GM19467 (cell line): ENCODE data around the gene ST6GALNAC2.
"Not testable (repeated sequence)": the region's sequence is repeated elsewhere in the genome, so short reads cannot be mapped to it uniquely, and the experiment has no call there.

Experiments used
- ATAC-seq: cut with Tn5 transposase; IDR thresholded peaks from one replicate; pipeline ENCODE4 v1.9.1; 2021; ENCODE audit warnings: mild to moderate bottlenecking, moderate library complexity; ENCODE audit not compliant: unreplicated experiment

The ST6GALNAC2 gene

DNA sequence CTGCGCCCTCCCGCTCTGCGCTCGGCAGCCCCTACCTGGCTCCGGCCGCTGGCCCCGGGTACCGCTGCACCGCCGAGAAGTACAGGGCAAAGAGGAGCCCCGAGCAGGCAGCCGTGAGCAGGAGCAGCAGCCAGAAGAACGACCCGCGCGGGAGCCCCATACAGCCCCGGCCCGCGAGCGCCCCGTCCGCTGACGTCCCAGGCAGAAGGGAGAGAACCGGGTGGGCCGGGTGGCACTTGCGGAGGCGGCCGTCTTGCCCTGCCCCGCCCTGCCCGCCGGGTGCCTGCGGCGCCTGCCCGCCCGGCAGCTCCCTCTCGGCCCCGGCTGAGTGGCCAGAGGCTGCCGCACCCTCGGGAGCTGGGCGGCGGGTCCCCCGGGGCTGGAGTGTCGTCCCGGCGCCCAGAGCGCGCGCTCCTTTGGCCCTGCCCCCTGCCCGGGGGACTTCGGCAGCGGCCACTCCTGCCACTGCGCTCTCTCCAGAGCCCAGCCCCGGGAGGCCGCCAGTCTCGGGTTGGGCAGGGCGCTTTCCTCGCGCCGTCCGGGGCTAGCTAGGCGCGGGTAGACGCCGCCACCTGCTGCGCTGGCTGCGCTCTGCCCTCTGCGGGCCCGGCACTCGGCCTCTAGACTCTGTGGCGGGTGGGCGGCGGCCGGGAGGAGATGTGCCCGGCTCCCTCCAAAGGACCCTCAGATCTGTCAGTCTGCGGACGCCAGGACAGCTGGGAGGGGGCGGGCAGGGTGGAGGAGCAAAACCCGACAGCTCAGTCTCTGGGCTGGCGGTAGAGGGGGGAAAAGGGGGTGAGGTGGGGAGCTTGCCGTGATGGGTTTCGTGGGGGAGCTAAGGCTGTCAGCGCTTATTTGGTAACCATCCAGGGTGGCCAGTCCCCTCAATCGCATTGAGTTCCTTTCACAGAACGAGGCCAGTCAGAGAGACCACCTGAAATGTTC is at the start of gene ST6GALNAC2:
Gene ST6GALNAC2 (minus strand): TSS at position 212 of the 945 bp plus-strand sequence. CDS start 52 bp downstream, at position 160.
- no peak for ATAC-seq

GRCh38 chr17:76635039-76635438 is 49.4 kb upstream of the ST6GALNAC2 start:
- ATAC-seq = no peak

DNA sequence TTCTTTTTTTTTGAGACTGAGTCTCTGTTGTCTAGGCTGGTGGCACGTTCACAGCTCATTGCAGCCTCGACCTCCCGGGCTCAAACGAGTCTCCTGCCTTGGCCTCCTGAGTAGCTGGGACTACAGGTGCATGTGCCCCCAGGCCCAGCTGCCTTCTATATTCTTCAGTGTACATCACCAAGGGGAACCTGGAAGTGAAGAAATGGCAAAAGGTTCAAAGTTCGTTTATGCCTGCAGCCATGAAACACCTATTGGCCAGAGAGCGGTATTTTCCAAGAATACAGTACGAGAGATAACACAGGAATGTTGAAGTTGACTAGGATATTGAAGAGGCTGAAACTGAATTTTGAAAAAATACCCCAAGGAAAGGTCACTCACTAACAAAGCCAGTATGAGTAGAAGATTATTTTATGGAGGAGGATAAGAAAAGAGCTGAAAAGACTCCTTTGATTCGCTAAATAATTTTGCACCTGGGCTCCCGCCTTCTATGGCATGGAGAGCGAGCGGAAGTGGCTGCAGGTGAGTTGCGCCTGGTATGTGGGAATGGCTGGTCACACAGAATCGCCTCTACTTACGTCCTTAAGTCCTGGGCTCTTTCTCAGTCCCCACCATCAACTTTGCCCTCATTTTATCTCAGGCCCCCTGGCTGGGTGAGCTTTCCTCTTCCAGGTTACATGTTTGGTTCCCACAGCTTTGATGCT is 48.1 kb upstream of the ST6GALNAC2 start:
- no peak for ATAC-seq

DNA sequence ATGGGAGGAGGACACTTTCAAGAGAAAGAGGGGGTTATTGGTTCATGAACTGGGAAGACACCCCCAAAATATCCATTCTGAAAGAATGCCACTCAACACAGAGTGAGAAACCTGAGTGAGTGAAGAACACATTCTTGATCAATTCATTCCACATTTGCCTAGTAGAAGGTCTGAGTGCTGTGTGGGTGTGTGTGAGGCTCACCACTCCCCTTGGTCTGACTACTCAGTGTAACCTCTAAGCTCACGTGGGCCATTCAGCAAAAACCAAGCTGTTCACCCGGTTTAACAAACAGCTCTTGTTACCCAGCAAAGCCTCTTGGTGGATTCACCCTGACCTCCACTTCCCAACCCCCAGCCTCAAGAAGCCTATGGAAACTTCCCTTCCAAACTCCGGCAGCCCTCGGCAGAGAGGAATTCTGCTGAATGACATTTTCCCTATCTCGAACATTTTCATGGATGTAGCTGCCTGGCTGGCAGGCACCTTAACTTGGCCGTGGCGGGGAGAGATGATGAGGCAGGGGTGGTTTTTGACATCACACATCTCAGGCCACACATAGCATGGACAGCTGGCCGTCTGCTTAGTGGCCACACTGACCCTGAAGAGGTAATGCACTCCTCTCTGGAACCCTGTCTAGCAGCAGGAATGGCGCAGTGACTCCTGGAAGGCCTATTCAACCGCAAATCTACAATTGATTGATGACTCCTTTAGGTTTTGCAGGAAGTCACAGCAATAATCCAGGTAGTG is 46.3 kb upstream of the ST6GALNAC2 start:
- ATAC-seq = no peak

- no peak for ATAC-seq
Observed at GRCh38 chr17:76630151-76630550, 44.5 kb upstream of the ST6GALNAC2 start.

GRCh38 chr17:76627510-76627909 is 41.9 kb upstream of the ST6GALNAC2 start:
- ATAC-seq = no peak

DNA sequence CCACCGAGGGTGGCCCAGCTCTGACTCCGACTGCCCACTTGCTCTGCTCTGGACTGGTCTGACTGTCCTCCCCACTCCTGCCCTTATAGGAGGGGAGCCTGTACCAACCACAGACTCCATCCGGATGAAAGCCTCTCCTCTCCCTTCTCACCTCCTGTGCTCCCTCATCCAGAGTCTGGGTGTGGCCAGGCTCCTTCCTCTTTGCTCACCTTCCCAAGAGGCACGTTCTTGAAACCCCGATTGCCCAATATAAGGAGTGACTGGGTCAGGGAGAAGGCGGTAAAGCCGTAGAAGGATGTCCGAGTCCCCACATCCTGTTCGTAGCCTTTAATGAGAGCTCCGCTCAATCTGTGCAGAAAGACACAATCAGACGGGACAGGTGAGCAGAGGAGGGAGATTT is 40.8 kb upstream of the ST6GALNAC2 start:
- ATAC-seq = no peak

- ATAC-seq = no peak
Observed at GRCh38 chr17:76625496-76625895, 39.8 kb upstream of the ST6GALNAC2 start.

GRCh38 chr17:76623271-76624146 is 37.8 kb upstream of the ST6GALNAC2 start:
- no peak for ATAC-seq

GRCh38 chr17:76617838-76618237 is 32.2 kb upstream of the ST6GALNAC2 start:
- no peak for ATAC-seq

DNA sequence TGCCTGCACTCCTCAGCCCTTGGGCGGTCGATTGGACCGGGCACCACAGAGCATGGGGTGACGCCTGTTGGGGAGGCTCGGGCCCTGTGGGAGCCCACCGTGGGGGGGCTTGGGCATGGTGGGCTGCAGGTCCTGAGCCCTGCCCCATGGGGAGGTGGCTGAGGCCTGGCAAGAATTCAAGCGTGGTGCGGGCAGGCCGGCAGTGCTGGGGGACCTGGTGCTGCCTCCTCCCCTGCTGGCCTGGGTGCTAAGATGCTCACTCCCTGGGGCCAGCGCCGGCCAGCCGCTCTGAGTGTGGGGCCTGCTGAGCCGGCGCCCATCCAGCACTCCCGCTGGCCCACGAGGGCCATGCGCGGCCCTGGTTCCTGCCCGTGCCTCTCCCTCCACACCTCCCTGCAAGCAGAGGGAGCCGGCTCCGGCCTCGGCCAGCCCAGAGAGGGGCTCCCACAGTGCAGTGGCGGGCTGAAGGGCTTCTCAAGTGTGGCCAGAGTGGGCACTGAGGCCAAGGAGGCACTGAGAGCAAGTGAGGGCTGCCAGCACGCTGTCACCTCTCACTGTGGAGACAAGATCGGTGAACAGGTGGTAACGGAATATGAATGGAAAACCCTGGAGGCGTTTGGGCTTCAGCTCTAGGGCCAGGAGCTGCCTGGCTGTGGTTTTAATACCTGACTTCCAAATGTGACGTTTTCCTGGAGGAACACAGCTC is 29.4 kb upstream of the ST6GALNAC2 start:
- no peak for ATAC-seq

DNA sequence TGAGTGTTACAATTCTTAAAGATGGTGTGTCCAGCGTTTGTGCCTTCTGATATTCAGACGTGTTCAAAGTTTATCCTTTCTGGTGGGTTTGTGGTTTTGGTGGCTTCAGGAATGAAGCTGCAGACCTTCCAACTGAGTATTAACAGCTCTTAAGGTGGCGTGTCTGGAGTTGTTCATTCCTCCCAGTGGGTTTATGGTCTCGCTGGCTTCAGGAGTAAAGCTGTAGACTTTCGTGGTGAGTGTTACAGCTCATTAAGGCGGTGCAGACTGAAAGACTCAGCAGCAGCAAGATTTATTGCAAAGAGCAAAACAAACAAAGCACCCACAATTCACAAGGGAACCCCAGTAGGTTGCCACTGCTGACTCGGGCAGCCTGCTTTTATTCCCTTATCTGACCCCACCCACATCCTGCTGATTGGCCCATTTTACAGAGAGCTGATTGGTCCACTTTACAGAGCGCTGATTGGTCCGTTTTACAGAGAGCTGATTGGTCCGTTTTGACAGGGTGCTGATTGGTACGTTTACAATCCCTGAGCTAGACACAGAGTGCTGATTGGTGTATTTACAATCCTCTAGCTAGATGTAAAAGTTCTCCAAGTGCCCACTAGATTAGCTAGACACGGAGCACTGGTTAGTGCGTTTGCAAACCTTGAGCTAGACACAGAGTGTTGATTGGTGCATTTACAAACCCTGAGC is 28.6 kb upstream of the ST6GALNAC2 start:
- not testable (repeated sequence) for ATAC-seq

GRCh38 chr17:76612977-76613851 is 27.6 kb upstream of the ST6GALNAC2 start:
- no peak for ATAC-seq

GRCh38 chr17:76612465-76612864 is 26.8 kb upstream of the ST6GALNAC2 start:
- no peak for ATAC-seq

DNA sequence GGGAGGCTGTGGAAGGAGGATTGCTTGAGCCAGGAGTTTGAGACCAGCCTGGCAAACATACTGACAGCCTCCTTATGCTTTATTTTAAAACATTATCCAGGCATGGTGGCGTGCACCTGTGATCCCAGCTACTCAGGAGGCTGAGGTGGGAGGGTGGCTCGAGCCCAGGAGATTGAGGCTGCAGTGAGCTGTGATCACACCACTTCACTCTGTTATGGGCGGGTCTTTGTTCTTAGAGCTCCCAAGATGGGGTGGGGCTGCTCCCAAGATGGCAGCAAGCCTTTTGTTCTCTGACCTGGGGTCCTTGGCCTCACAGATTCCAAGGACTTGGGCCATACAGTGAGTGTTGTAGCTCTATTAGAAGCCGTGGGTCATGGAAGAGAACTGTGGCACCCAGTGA is 26.1 kb upstream of the ST6GALNAC2 start:
- no peak for ATAC-seq

- ATAC-seq = not testable (repeated sequence)
Observed at GRCh38 chr17:76611080-76611749, 25.6 kb upstream of the ST6GALNAC2 start.

- not testable (repeated sequence) for ATAC-seq
Observed at GRCh38 chr17:76606685-76607084, 21.0 kb upstream of the ST6GALNAC2 start.
